ENCODE measurements around the gene DYNLT1. TPM values are rescaled to one million over a fixed set of nuclear protein-coding genes. Genes with fewer than 3 reads are reported as not detected.

The DYNLT1 gene
- total RNA-seq, 4 donors from 2014 or later = 78.7 to 107 (median 87.4) TPM

DNA sequence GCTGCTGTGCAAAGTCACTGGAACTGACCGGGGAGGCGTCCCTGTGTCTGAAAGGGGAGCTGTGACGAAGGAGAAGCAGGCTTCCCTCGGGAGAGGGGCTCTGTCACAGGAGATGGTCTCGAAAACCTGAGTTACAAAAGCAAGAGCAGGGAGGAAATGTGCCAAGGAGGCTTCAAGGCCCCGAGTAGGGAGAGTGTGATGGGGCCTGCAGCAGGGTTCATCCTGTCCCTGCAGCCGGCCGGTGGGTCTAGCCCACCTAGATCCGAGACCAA lies 16.7 kb downstream of the DYNLT1 start:
- no peaks in the 10 kb centered on the region for H3K9me3 ChIP-seq
- H3K27me3 ChIP-seq = no peaks in the 10 kb centered on the region
- 81 to 96% methylated on average over 4 to 9 of the region's 9 CpGs for WGBS, 2 donors
- H3K4me3 ChIP-seq = no peak overlapping the region
- intact Hi-C loops (cut with DNase I) = no loop called here
- H3K27ac ChIP-seq = no peak overlapping the region
- DNase-seq = no peak
- TF ChIP-seq POLR2A (IDR thresholded peaks at IDR 0.05) = no peak
- TF ChIP-seq, protein P1, sequence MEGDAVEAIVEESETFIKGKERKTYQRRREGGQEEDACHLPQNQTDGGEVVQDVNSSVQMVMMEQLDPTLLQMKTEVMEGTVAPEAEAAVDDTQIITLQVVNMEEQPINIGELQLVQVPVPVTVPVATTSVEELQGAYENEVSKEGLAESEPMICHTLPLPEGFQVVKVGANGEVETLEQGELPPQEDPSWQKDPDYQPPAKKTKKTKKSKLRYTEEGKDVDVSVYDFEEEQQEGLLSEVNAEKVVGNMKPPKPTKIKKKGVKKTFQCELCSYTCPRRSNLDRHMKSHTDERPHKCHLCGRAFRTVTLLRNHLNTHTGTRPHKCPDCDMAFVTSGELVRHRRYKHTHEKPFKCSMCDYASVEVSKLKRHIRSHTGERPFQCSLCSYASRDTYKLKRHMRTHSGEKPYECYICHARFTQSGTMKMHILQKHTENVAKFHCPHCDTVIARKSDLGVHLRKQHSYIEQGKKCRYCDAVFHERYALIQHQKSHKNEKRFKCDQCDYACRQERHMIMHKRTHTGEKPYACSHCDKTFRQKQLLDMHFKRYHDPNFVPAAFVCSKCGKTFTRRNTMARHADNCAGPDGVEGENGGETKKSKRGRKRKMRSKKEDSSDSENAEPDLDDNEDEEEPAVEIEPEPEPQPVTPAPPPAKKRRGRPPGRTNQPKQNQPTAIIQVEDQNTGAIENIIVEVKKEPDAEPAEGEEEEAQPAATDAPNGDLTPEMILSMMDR (IDR thresholded peaks at IDR 0.05) = no peak
- H3K36me3 ChIP-seq = peaks cover 4 to 76% (median 15%) of the 10 kb centered on the region in 3 donors
- H3K4me1 ChIP-seq = peaks cover 18 to 25% (median 18%) of the 10 kb centered on the region in 3 donors

DNA sequence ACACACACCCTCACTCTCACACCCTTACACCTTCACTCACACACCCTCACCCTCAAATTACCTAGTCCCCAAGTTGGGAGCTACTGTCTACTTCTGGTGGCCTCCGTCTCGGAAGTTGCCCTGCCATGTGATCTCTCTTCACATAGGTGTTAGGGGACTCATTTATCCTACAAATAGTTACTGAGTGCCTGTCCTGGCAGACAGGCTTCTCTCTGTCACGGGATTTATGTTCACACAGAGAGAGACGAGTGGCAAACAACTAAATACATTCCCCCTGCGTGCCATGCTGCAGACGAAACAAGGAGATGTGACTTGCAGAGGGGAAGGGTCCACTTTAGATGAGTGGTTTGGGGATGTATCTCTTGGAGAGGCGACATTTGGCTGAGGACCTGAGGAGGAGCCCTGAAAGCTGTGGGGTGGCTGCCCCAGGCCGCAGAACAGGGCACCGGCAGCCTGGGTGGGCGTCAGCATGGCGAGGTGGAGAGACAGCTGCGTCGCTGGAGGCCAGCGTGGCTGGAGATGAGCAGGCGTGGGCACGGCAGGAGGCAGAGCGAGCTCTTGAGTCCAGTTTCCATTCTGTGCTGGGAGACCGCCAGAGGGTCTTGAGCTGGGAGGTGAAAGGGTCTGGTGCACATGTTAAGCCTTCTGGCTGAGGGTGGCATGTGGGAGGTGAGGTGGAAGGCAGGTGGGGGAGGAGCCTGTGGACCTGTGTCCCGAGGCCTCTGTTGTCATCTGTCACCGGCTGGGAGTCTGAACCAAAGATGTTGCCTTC lies 17.2 kb downstream of the DYNLT1 start:
- no peak for DNase-seq
- WGBS, 2 donors = 92 to 93% methylated on average over 14 to 18 of the region's 20 CpGs

DNA sequence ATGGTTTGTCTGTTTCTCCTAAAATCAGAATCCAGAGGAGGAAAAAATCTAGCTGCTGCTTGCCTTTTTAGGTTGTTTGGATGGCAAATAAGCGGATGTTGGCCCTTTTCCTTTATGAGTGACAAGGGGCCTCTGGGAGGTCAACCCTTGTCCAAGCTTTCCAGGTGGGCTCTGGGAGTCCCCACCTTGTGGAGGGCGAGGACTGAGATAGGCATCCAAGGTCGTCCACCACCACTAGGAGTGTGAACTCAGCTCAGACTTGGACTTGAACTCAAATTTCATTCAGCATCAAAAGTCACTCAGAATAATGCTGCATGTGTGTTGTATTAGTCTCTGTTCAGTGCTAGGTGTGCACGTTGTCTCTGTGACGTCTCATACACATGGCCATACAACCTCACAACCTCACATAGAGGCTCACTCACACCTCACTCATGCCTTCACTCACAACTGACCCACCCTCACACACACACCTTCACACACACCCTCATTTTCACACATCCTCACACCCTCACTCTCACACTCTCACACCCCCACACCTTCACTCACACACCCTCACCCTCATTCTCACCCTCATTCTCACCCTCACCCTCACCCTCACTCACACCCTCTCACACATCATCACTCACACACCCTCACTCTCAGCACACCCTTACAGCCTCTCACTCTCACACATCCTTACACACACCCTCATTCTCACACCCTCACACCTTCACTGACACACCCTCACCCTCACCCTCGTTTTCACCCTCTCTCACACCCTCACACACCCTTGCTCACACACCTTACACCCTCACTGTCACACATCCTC lies 18.0 kb downstream of the DYNLT1 start:
- no peak for DNase-seq
- Histone ChIP-seq H3K9me3 (no peaks in the 10 kb centered on the region), H3K27ac (no peak overlapping the region), H3K36me3 (peaks cover 9 to 81% (median 15%) of the 10 kb centered on the region in 3 donors), H3K4me3 (no peak overlapping the region), H3K4me1 (peaks cover 10 to 15% (median 14%) of the 10 kb centered on the region in 3 donors), H3K27me3 (no peaks in the 10 kb centered on the region)
- intact Hi-C loops (cut with DNase I) = no loop called here
- TF ChIP-seq, protein P1 (IDR thresholded peaks at IDR 0.05) = no peak
- TF ChIP-seq POLR2A (IDR thresholded peaks at IDR 0.05) = no peak
- WGBS, 2 donors = 87 to 88% methylated on average over 6 of the region's 6 CpGs

More for the DNA sequence above, 17.2 kb downstream of the DYNLT1 start:
- H3K27me3 ChIP-seq = no peaks in the 10 kb centered on the region
- intact Hi-C loops (cut with DNase I) = no loop called here
- peaks cover 4 to 76% (median 15%) of the 10 kb centered on the region in 3 donors for H3K36me3 ChIP-seq
- H3K27ac ChIP-seq = no peak overlapping the region
- no peak overlapping the region for H3K4me3 ChIP-seq
- H3K9me3 ChIP-seq = no peaks in the 10 kb centered on the region
- TF ChIP-seq POLR2A (IDR thresholded peaks at IDR 0.05) = no peak
- TF ChIP-seq, protein P1 (IDR thresholded peaks at IDR 0.05) = no peak
- peaks cover 18 to 23% (median 18%) of the 10 kb centered on the region in 3 donors for H3K4me1 ChIP-seq

DNA sequence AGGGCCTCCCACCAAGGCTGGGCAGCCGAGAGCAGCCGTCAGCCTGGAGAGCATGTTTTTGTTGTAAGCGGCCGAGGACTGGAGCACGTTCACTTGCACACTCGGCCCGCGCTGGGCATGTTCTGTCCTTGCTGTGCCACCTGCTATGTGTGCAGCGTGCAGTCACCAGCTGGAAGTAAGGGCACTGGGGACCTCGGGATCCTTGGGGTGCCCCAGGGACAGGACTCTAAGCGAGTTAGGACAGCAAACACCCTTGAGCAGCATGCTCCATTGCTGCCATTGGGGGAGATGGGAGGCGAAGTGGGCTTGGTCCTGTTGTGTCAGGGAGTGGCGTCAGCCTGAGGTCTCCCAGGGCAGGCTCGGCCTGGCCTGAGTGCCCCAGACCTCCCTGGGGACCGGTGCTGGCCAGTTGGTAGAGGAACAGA lies 18.6 kb downstream of the DYNLT1 start:
- DNase-seq = no peak
- WGBS, 2 donors = 98% methylated on average over 7 of the region's 15 CpGs; no CpG with 5 or more reads in 1 of the 2 donors
- Histone ChIP-seq H3K4me3 (no peak overlapping the region), H3K27ac (no peak overlapping the region), H3K27me3 (no peaks in the 10 kb centered on the region), H3K36me3 (peaks cover 9 to 87% (median 15%) of the 10 kb centered on the region in 3 donors), H3K9me3 (no peaks in the 10 kb centered on the region), H3K4me1 (peaks cover 3 to 8% (median 7%) of the 10 kb centered on the region in 3 donors)
- intact Hi-C loops (cut with DNase I) = no loop called here
- no peak for TF ChIP-seq POLR2A (IDR thresholded peaks at IDR 0.05)
- TF ChIP-seq, protein P1 (IDR thresholded peaks at IDR 0.05) = no peak
